GM19099 (cell line): ENCODE measurements around the gene KLHL17.

ENCODE experiments used
- POLR2A ChIP-seq: IDR thresholded peaks from 3 replicates; pipeline ENCODE4 v1.6.1; 2011; ENCODE audit warnings: low read depth; ENCODE audit not compliant: insufficient read length; ENCODE audit errors: extremely low read depth

The KLHL17 gene

DNA sequence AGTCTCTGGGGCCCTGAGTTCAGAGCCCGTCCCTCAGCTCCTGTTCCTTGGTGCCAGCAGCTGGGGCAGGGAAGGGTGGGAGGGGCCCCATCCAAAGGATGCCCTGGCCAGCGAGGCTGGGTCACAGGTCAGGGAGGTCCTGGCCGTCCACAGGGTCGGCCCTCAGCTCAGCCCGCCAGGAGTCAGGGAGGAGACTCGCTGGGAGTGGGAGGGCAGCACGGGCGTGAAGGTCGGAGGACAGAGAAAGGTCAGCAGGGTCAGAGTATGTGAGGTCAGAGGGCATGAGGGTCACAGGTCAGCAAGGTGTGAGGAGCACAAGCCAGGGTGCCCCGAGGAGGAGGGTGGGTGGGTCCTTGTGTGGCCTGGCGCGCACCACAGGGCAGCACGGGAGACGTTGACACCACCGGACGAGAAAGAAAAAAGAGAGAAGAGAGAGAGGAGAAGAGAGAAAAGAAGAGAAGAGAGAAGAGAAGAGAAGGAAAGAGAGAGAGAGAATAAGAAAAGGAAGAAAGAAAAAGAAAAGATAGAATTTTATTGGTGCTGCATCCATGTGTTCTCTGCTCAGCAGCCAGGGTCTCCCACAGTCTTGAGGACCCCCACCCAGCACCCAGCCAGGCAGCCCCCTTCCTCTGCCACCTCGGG, 14.4 kb downstream of the KLHL17 start:
- TF ChIP-seq POLR2A, result no peak

- TF ChIP-seq POLR2A, result no peak
Measured at GRCh38 chr1:975365-975764, 15.0 kb downstream of the KLHL17 start.

- TF ChIP-seq POLR2A, result no peak
Measured at GRCh38 chr1:975896-976683, 15.7 kb downstream of the KLHL17 start.

DNA sequence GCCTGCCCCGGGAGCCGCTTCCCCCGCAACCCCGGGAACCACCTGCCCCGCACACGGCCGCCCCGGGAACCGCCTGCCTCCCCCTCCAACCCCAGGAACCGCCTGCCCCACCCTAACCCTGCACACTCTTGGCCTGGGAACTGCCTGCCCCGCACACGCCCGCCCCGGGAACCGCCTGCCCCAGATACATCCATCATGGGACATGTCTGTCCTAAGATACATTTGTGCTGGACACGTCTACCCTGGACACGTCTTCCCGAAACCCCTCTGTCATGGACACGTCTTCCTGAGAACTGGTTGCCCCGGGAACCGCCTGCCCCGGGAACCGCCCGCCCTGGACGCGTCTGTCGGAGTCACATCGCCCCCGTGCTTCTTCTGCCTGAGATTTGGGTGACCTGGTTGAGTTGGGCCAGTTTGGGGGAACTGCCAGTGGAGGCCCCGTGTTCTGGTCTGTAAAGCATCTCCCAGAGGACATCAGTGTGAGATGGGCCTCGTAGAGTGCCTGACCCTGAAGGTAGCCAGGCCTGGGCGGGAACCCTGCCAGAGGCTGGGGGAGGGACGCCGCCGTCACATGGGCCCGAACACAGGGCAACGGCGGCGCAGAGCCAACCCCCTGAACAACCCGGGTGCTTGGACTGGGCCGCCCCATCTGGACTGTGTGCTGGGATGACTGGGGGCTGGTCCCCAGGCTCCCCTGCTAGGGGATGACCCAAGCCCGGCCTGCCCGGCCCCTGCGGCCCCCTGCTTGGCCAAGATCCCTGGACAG, 17.9 kb downstream of the KLHL17 start:
- no peak for TF ChIP-seq POLR2A

- TF ChIP-seq POLR2A, result no peak
Measured at GRCh38 chr1:978835-979743, 18.7 kb downstream of the KLHL17 start.

DNA sequence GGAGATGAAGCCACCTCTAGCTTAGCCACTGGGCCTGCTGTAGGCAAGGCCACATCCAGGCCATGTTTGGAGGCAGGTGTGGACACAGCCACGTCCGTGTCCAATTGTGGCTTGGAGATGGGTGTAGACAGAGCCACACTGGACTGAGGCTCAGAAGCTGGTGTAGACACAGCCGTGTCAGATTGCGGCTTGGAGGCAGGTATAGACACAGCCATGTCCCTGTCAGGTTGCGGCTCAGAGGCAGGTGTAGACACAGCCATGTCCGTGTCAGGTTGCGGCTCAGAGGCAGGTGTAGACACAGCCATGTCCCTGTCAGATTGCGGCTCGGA, 19.3 kb downstream of the KLHL17 start:
- no peak for TF ChIP-seq POLR2A

DNA sequence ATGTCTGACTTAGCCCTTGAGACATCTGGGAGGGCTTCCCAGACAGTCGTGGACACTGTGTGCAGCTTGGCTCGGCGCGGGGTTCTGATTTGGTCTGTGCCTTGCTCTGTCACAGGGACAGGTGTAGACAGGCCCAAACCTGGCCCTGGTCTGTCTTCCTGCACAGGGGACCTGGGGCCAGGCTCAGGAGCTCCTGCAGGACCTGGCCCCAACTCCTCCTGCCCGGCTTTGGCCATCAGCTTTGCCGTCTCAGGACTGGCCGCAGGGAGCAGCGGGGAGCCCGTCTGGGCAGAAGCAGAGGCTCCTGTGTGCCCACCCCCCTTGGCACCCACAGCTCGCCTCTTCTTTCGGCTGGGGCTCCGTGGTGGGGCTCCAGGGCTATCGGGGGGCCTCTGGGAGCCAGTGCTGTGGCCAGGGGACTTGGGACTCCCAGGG, 19.8 kb downstream of the KLHL17 start:
- no peak for TF ChIP-seq POLR2A

DNA sequence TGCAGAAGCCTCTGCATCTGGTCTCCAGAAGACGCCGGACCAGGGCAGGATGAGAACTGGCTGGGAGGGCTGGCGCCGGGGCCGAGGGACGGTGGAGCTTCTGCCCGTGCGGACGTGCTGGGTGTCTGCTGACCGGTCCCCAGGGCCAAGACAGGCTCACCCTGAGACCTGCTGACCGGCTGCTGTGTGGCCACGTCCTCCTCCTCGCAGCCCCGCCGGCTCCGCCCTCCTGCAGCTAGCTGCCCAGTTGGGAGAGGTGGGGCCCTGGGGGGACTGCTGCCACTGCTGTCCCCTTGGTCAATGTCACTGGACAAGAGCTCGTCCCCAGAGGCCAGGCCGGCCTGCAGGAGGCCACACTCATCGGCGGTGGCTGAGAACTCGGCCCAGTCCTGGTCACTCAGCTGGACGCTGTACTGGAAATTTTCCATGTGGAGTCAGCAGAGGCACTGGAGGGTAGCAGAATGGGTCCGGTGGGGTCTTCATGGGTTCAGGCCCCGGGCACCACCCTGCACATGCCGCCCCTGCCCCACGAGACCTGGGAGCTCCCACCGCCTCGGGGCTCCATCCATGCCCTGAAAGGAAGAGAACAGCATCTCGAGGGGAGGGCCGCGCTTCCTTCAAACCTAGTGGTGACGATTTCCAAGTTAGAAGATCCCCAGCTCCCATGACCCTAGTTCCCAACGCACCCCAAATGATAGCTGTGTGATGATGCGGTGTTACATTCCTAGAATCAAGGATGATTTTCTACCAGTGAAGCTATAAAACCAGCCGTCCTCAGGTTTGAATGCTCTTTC, 20.4 kb downstream of the KLHL17 start:
- TF ChIP-seq POLR2A, result no peak

- no peak for TF ChIP-seq POLR2A
Measured at GRCh38 chr1:981491-981954, 21.1 kb downstream of the KLHL17 start.

GRCh38 chr1:981955-982558, 21.7 kb downstream of the KLHL17 start, which contains the start of gene PERM1:
Gene PERM1 (minus strand): TSS chr1:982093. CDS start chr1:981029, 1,064 bp downstream.
- no peak for TF ChIP-seq POLR2A

DNA sequence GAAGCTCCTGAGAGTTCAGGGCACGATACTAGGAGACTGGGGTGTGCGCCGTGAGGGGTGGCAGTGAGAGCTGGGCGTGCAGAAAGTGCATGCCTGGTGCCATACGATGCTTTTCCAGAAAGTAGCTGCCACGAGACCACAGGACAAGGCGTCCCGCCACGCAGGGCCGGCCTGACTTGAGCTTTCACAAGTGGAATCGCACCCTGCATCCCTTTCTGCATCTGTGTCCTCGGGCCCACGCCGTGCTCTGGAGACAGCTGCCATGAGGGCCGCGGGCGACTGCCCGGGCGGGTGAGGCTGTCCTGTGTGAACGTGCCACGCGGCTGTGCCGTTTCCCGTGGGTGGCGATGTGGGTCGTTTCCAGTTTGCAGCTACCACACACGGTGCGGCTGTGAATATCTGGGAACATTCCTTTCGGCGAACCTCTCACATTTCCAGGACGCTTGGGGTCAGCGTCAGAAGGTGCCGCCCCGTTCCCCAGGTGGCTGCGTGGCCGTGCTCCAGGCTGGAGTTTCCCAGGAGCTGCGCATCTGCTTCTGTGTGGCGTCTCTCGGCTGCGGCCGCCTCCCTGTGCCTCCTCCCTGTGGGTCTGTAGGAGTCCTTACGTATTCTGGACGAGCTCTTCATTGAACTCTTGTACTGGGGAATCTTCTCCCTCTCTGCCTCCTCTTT, 22.5 kb downstream of the KLHL17 start:
- no peak for TF ChIP-seq POLR2A

DNA sequence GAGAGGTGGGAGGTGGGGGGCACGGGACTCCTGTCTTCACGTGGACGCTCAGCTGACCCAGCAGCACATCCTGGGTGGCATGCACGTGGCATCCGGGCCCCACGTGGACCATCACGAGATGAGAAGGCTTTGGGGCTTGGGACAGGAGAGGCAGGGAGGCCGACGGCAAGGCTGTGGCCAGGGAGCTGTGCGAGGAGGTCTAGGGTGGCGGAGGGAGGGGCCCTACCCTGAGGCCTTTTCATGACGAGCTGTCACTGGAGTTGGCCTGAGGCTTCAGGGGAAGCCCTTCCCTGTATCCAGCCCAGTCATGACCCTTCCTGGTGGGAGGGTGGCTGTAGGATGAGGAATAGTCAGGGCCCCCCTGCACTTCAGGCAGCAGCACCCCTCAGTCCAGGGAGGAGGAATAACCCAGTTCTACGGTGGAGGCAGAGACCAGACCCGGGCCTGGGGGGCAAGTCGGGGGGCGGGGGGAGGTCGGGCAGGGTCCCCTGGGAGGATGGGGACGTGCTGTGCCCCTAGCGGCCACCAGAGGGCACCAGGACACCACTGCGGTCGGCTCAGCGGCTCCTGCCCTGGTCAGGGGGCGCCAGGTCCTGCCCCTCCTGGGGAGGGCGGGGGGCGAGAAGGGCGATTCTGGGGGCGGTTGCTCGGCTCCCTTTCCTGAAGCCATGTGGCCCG, 23.6 kb downstream of the KLHL17 start:
- no peak for TF ChIP-seq POLR2A
